Transverse colon (tissue), 4 donors: ENCODE data around the gene IKBKG.

Source experiments
- EP300 ChIP-seq: sonication (generic); formaldehyde crosslinking; IDR thresholded peaks from one replicate; pipeline ENCODE4 v1.6.1; 2017; ENCODE audit warnings: antibody characterized with exemption, low read depth
- POLR2A ChIP-seq: fragments of 450-650 bp; IDR thresholded peaks from one replicate; pipeline ENCODE4 v1.6.1; 2016; ENCODE audit warnings: antibody characterized with exemption, mild to moderate bottlenecking, moderate library complexity
- POLR2AphosphoS5 ChIP-seq, 3 donors: sonication (generic); formaldehyde crosslinking; IDR thresholded peaks; one replicate each; pipeline ENCODE4 v1.6.1; 2016; ENCODE audit warnings: antibody characterized with exemption in 3 of 3
- TF ChIP-seq, protein P1 (sequence below), 5 experiments: fragments of 200-600 bp in 3 of 5; fragments of 450-650 bp in 2 of 5; sonication (generic) in 3 of 5; IDR thresholded peaks; 1 replicate in 2 of 5; 2 replicates in 3 of 5; pipeline ENCODE4 v1.5.1; 2016 to 2017; ENCODE audit warnings: antibody characterized with exemption in 5 of 5, inconsistent platforms in 3 of 5, mild to moderate bottlenecking in 2 of 5, moderate library complexity in 1 of 5

DNA sequence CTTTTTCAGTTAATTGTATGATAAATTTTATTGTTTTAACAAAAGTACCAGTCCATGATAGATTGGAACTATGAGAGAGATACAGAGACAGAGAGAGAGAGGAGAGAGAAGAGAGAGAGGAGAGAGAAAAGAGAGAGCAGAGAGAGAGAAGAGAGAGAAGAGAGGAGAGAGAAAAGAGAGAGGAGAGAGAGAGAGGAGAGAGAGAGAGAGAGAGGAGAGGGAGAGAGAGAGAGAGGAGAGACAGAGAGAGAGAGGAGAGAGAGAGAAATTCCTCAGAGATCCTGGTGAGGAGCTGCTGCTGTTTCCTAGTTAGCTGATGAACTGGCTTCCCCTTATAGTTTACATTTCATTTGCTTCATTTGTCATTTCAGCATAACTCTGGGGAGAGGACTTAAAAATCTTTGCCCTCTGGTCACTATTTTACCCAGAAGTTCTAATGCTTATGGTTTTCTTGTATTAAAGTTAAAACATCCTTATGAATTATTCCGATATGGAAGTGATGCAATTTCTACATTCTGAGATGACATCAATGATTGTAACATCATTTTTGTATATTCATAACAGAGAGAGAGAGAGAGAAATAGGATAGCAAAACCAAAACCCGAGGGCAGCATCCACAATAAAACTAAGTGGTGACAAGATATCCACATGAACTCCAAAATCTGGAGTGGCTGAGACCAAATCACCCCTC lies 48.3 kb downstream of the IKBKG start:
- TF ChIP-seq POLR2A (no peak), POLR2AphosphoS5 (IDR thresholded peaks at IDR 0.05) (no peak), EP300 (no peak)
- TF ChIP-seq, protein P1, sequence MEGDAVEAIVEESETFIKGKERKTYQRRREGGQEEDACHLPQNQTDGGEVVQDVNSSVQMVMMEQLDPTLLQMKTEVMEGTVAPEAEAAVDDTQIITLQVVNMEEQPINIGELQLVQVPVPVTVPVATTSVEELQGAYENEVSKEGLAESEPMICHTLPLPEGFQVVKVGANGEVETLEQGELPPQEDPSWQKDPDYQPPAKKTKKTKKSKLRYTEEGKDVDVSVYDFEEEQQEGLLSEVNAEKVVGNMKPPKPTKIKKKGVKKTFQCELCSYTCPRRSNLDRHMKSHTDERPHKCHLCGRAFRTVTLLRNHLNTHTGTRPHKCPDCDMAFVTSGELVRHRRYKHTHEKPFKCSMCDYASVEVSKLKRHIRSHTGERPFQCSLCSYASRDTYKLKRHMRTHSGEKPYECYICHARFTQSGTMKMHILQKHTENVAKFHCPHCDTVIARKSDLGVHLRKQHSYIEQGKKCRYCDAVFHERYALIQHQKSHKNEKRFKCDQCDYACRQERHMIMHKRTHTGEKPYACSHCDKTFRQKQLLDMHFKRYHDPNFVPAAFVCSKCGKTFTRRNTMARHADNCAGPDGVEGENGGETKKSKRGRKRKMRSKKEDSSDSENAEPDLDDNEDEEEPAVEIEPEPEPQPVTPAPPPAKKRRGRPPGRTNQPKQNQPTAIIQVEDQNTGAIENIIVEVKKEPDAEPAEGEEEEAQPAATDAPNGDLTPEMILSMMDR (IDR thresholded peaks at IDR 0.05) = no peak
